Activated T-cell treated with anti-CD3 and anti-CD28 coated beads for 48 hours (primary cell): Measurements from ENCODE around the gene NAGA.

Experiments used
- DNase-seq: peaks from one replicate; pipeline ENCODE4 v3.0.0-alpha.2; 2020; ENCODE audit warnings: low read depth

NAGA gene

DNA sequence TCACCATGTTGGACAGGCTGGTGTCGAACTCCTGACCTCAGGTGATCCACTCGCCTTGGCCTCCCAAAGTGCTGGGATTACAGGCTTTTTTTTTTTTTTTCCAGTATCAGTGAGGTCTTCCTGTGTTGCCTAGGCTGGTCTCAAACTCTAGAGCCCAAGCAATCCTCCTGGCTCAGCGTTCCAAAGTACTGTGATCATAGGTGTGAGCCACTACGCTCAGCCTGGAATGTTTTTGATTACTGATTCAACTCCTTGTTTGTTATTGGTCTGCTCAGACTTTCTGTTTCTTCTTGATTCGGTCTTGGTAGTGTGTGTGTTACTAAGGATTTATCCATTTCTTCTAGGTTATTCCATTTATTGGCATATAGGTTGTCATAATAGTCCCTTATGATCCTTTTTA, 31.3 kb downstream of the NAGA start:
- no peak for DNase-seq

- no peak for DNase-seq
Measured at GRCh38 chr22:42035256-42035655, 35.4 kb downstream of the NAGA start.

- no peak for DNase-seq
Measured at GRCh38 chr22:42033263-42034181, 37.1 kb downstream of the NAGA start.

DNA sequence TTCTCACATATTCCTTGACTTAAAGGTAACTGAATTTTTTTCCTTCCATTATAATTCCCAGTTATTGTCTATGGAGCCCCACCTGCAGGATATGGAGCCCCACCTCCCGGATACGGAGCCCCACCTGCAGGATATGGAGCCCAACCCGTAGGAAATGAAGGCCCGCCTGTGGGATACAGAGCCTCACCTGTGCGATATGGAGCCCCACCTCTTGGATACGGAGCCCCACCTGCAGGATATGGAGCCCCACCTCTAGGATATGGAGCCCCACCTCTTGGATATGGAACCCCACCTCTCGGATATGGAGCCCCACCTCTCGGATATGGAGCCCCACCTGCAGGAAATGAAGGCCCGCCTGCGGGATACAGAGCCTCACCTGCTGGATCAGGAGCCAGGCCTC, 43.9 kb downstream of the NAGA start:
- no peak for DNase-seq

DNA sequence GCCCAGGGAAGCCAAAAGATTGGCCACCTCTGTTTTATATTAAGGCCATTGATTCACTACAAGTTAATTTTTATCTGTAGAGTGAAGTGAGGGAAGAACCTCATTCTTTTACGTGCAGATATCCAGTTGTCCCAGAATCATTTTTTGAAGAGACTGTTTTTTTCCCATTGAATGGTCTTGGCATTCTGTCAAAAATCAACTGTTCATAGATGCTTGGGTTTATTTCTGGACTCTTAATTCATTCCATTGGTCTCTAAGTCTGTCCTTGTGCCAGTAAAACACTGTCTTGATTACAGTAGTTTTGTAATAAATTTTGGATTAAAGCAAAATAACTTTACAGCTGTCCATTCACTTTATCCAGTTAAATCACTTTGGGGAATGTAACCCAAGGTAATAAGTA, 45.2 kb downstream of the NAGA start:
- DNase-seq = no peak

DNA sequence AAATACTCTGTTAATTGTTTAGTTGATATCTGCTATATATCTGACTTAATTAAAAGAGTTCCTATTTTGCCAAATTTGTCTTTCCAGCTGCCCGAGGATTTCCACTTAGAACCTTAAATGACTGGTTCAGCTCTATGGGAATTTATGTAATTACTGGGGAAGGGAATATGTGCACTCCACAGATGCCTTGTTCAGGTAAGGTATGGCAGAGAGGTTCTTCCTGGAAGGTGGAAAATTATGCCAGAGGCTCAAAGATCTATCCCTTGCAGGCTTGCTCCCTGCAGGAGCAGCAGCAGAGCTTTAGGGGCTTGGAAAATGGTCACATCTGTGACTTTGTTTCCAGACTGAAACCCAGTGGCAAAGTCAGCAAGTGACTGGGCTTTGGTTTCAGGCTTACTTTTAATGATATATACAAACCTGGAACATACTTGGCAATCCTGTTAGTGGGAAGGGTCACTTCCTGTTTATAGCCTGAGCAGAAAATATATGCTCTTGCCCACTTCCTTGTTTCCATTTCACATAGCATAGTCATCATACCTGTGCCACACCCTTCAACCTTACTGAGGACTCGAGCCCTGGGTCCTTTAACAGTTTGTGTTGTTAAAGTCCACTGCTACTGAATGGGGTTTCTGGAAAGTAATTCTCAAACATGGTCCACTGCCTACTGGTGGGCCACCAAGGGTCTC, 48.3 kb downstream of the NAGA start:
- DNase-seq = no peak

GRCh38 chr22:42021571-42021970, 49.0 kb downstream of the NAGA start:
- DNase-seq = no peak

GRCh38 chr22:42018224-42018623, 52.4 kb downstream of the NAGA start:
- no peak for DNase-seq

GRCh38 chr22:42016111-42016510, 54.5 kb downstream of the NAGA start:
- DNase-seq = no peak

DNA sequence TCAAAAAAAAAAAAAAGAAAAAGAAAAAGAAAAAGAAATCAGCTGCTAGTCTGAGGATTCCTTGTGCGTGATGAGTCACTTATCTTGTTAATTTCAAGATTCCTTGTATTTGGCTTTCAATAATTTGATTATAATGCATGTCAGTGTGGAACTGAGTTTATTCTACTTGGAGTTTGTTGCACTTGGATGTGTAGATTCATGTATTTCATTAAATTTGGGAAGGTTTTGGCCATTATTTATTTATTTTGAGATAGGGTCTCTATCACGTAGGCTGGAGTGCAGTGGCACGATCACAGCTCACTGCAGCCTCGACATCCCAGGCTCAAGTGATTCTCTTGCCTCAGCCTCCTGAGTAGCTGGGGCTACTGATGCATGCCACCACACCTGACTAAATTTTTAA, 57.2 kb downstream of the NAGA start:
- DNase-seq = no peak

DNA sequence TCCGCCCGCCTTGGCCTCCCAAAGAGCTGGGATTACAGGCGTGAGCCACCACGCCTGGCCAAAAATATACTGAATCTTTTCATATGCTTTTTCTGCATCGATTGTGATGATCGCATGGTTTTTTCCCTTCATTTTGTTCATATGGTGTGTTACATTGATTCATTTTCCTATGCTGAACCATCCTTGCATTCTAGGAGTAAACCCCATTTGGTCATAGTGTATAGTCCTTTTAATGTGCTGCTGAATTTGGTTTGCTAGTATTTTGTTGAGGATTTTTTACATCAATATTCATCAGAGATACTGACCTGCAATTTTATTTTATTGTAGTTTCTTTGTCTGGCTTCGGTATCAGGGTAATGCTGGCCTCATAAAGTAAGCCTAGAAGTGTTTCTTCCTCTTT, 59.8 kb downstream of the NAGA start:
- no peak for DNase-seq
